Activated CD4-positive, alpha-beta T cell treated with anti-CD3 and anti-CD28 coated beads for 36 hours (primary cell): ENCODE measurements around the gene PARD6A. TPM values are rescaled to one million over a fixed set of nuclear protein-coding genes. Genes with fewer than 3 reads are reported as not detected.

Experiments
- ATAC-seq: fragments of 200-7000 bp; cut with Tn5 transposase; one replicate; pipeline ENCODE4 v1.10.0; 2021; ENCODE audit warnings: mild to moderate bottlenecking, moderate library complexity
- CTCF ChIA-PET: fragments of 350-600 bp; sonication (Branson Sonifier 250); formaldehyde crosslinking; loops from one replicate; lab custom pipeline; 2021; ENCODE audit warnings: antibody characterized with exemption; lab: Charles Lee
- POLR2A ChIA-PET: fragments of 350-600 bp; sonication (Branson Sonifier 250); formaldehyde crosslinking; loops from one replicate; lab custom pipeline; 2021; ENCODE audit warnings: antibody characterized with exemption, inconsistent platforms; lab: Charles Lee
- DNase-seq: peaks from one replicate; pipeline ENCODE4 v3.0.0-alpha.2; 2020
- H3K27ac Mint-ChIP-seq: one replicate; pipeline ENCODE4 v1.8.0; 2021; ENCODE audit warnings: mixed read lengths
- H3K27me3 Mint-ChIP-seq: one replicate; pipeline ENCODE4 v1.8.0; 2021; ENCODE audit warnings: mixed read lengths
- H3K36me3 Mint-ChIP-seq: one replicate; pipeline ENCODE4 v1.8.0; 2021; ENCODE audit warnings: low read depth, mixed read lengths
- H3K4me1 Mint-ChIP-seq: one replicate; pipeline ENCODE4 v1.8.0; 2021; ENCODE audit warnings: mixed read lengths
- H3K4me3 Mint-ChIP-seq: one replicate; pipeline ENCODE4 v1.8.0; 2021; ENCODE audit warnings: mild to moderate bottlenecking, moderate library complexity, mixed read lengths
- H3K9me3 Mint-ChIP-seq: one replicate; pipeline ENCODE4 v1.8.0; 2021; ENCODE audit warnings: low read depth, mixed read lengths
- intact Hi-C, 2 experiments: fragments of 100-400 bp; cut with DNase I in 1 of 2; cut with micrococcal nuclease in 1 of 2; formaldehyde crosslinking; loops; one replicate each; pipeline versions ENCODE4 v1.14.2 to v1.15.1; 2022 to 2024; cut with DNase I, micrococcal nuclease
- total RNA-seq, 2 experiments: library from RNA; stranded (reverse); gene quantifications; one replicate each; pipeline ENCODE4 v1.2.3, GENCODE V29; 2021

The PARD6A gene
- total RNA-seq, 2 experiments from 2014 or later: 7.8 to 8.7 TPM

GRCh38 chr16:67708368-67708771, 47.6 kb downstream of the PARD6A start:
- POLR2A ChIA-PET: no interaction called here
- intact Hi-C loops: no loop called here
- CTCF ChIA-PET: no interaction called here
- Mint-ChIP-seq H3K4me1 (peaks cover 16% of the 10 kb centered on the region), H3K27me3 (no peaks in the 10 kb centered on the region), H3K9me3 (no peaks in the 10 kb centered on the region), H3K36me3 (no peaks in the 10 kb centered on the region), H3K4me3 (no peak overlapping the region), H3K27ac (no peak overlapping the region)
- ATAC-seq (no peak), DNase-seq (no peak)

- DNase-seq (no peak), ATAC-seq (no peak)
- Mint-ChIP-seq H3K27me3 (no peaks in the 10 kb centered on the region), H3K36me3 (no peaks in the 10 kb centered on the region), H3K9me3 (no peaks in the 10 kb centered on the region), H3K27ac (no peak overlapping the region), H3K4me3 (no peak overlapping the region), H3K4me1 (peaks cover 10% of the 10 kb centered on the region)
- intact Hi-C loops: no loop called here
- ChIA-PET POLR2A (no interaction called here), CTCF (no interaction called here)
These were observed 48.3 kb downstream of the PARD6A start for GRCh38 chr16:67709050-67709449.

- intact Hi-C loops: no loop called here
- H3K36me3 Mint-ChIP-seq: no peaks in the 10 kb centered on the region
- DNase-seq (no peak), ATAC-seq (no peak)
- no peaks in the 10 kb centered on the region for H3K9me3 Mint-ChIP-seq
- POLR2A ChIA-PET: no interaction called here
- CTCF ChIA-PET: no interaction called here
- no peaks in the 10 kb centered on the region for H3K27me3 Mint-ChIP-seq
- no peaks in the 10 kb centered on the region for H3K4me1 Mint-ChIP-seq
- H3K27ac Mint-ChIP-seq: no peak overlapping the region
- H3K4me3 Mint-ChIP-seq: no peak overlapping the region
These were observed 49.8 kb downstream of the PARD6A start for GRCh38 chr16:67710607-67711006.

Other genes with a start within 250 kb of the PARD6A start
- gene ZDHHC1, start 244.5 kb upstream of the PARD6A start, total RNA-seq: under 1 TPM; 0.58 to 0.98 TPM
- 1 to 10 TPM; 2.0 to 2.2 TPM for gene HSD11B2, start 229.8 kb upstream of the PARD6A start, total RNA-seq
- 10 to 100 TPM; 16.3 to 17.3 TPM for gene ATP6V0D1, start 179.8 kb upstream of the PARD6A start, total RNA-seq
- not detected for gene AGRP, start 177.4 kb upstream of the PARD6A start, total RNA-seq
- gene RIPOR1, start 132.1 kb upstream of the PARD6A start, total RNA-seq: 10 to 100 TPM; 18.9 to 24.1 TPM
- 10 to 100 TPM; 51.0 to 66.4 TPM for gene CTCF, start 98.4 kb upstream of the PARD6A start, total RNA-seq
- gene CARMIL2, start 15.8 kb upstream of the PARD6A start, total RNA-seq: 100 to 1,000 TPM; 138 to 153 TPM
- 10 to 100 TPM; 52.2 to 52.4 TPM for gene ACD, start 700 bp upstream of the PARD6A start, total RNA-seq
- gene ENKD1, start 5.8 kb downstream of the PARD6A start, total RNA-seq: 10 to 100 TPM; 11.7 to 12.0 TPM
- 1 to 10 TPM; 2.4 to 3.0 TPM for gene C16orf86, start 5.9 kb downstream of the PARD6A start, total RNA-seq
- 10 to 100 TPM in 1 of 2 experiments, 1 to 10 TPM in 1; 8.7 to 11.5 TPM for gene GFOD2, start 58.4 kb downstream of the PARD6A start, total RNA-seq
- 10 to 100 TPM; 15.6 to 18.0 TPM for gene RANBP10, start 145.6 kb downstream of the PARD6A start, total RNA-seq
- gene TSNAXIP1, start 145.9 kb downstream of the PARD6A start, total RNA-seq: 1 to 10 TPM in 1 of 2 experiments, under 1 TPM in 1; 0.62 to 1.1 TPM
- 10 to 100 TPM; 31.8 to 34.5 TPM for gene THAP11, start 181.4 kb downstream of the PARD6A start, total RNA-seq
- 100 to 1,000 TPM; 156 to 249 TPM for gene NUTF2, start 186.0 kb downstream of the PARD6A start, total RNA-seq
- 10 to 100 TPM; 34.9 to 48.6 TPM for gene CENPT, start 186.7 kb downstream of the PARD6A start, total RNA-seq
- 10 to 100 TPM; 92.8 to 96.9 TPM for gene EDC4, start 212.1 kb downstream of the PARD6A start, total RNA-seq
- gene NRN1L, start 223.9 kb downstream of the PARD6A start, total RNA-seq: not detected
- 10 to 100 TPM; 11.7 to 11.9 TPM for gene PSKH1, start 232.3 kb downstream of the PARD6A start, total RNA-seq